ENCODE results near the gene BLVRB. TPM values are rescaled to one million over a fixed set of nuclear protein-coding genes. Genes with fewer than 3 reads are reported as not detected.

BLVRB gene
- total and polyA plus RNA-seq, 9 of the 15 experiments (the other 6 are each of a cell fraction or from before 2014, with no cell fraction given), result 81.1 to 749 (median 331) TPM

DNA sequence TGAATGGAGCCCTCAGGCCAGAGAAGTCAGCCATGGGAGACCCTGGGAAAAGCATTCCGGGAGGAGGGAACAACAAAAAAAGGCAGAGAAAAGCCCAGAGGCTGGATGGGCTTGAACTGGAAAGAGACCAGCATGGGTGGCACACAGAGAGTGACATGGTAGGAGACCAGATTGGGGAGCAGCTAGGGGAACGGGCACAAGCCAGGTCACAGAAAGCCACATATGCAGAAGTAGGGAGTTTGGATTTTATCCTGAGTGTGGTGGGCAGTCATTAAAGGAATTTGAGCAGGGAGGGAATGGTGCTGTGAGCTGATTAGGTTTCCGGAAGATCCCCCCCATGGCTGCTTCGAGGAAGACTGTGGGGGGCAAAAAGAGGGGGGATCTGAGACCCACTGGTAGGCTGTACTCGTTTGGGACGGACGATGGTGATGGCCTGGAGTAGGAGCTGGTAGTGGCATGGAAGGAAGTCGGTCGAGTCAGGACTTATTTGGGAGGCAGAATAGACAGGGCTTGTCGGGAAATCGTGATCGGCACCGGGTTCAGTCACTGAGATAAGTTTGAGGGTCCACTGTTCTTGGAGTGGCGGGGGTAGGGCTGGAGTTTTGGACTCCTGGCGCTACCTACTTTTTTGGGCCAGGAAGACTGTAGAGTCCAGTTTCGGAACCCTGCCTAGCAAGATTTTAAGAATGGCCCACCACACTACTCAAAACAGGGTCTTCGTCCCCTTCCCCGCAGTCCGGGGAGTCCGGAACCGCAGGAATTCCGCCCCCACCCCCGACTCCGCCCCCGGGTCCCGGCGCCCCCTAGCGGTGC lies 40.7 kb downstream of the BLVRB start (continued):
- TF ChIP-seq, protein P1, sequence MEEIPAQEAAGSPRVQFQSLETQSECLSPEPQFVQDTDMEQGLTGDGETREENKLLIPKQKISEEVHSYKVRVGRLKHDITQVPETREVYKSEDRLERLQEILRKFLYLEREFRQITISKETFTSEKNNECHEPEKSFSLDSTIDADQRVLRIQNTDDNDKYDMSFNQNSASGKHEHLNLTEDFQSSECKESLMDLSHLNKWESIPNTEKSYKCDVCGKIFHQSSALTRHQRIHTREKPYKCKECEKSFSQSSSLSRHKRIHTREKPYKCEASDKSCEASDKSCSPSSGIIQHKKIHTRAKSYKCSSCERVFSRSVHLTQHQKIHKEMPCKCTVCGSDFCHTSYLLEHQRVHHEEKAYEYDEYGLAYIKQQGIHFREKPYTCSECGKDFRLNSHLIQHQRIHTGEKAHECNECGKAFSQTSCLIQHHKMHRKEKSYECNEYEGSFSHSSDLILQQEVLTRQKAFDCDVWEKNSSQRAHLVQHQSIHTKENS (CRISPR knock-in tag; IDR thresholded peaks at IDR 0.05), result no peak
- TF ChIP-seq HOMEZ (CRISPR knock-in tag; IDR thresholded peaks at IDR 0.05) (no peak), SMARCA4 (IDR thresholded peaks at IDR 0.05) (no peak; the same call in 1 of the 2 replicates), ZNF174 (CRISPR knock-in tag; IDR thresholded peaks at IDR 0.05) (no peak), HNRNPUL1 (IDR thresholded peaks at IDR 0.05; ENCODE audit: low read length) (no peak), ZNF384 (IDR thresholded peaks at IDR 0.05; ENCODE audit: low read depth, low read length) (no peak), SREBF1 (IDR thresholded peaks at IDR 0.05; ENCODE audit: borderline replicate concordance, low read depth, low read length) (no peak), PML (IDR thresholded peaks at IDR 0.05; ENCODE audit: low read length) (no peak), ZNF507 (tag; conservative IDR thresholded peaks at IDR 0.05) (no peak), ZNF436 (CRISPR knock-in tag; IDR thresholded peaks at IDR 0.05) (0 out of 2 replicates have a peak, but pooled peaks have one; percentile 23), XRCC4 (IDR thresholded peaks at IDR 0.05; ENCODE audit: extremely low read depth, insufficient read depth, insufficient read length) (no peak)
- TF ChIP-seq, protein P2, sequence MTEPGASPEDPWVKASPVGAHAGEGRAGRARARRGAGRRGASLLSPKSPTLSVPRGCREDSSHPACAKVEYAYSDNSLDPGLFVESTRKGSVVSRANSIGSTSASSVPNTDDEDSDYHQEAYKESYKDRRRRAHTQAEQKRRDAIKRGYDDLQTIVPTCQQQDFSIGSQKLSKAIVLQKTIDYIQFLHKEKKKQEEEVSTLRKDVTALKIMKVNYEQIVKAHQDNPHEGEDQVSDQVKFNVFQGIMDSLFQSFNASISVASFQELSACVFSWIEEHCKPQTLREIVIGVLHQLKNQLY (CRISPR knock-in tag; conservative IDR thresholded peaks at IDR 0.05), result no peak
- TF ChIP-seq, protein P3, sequence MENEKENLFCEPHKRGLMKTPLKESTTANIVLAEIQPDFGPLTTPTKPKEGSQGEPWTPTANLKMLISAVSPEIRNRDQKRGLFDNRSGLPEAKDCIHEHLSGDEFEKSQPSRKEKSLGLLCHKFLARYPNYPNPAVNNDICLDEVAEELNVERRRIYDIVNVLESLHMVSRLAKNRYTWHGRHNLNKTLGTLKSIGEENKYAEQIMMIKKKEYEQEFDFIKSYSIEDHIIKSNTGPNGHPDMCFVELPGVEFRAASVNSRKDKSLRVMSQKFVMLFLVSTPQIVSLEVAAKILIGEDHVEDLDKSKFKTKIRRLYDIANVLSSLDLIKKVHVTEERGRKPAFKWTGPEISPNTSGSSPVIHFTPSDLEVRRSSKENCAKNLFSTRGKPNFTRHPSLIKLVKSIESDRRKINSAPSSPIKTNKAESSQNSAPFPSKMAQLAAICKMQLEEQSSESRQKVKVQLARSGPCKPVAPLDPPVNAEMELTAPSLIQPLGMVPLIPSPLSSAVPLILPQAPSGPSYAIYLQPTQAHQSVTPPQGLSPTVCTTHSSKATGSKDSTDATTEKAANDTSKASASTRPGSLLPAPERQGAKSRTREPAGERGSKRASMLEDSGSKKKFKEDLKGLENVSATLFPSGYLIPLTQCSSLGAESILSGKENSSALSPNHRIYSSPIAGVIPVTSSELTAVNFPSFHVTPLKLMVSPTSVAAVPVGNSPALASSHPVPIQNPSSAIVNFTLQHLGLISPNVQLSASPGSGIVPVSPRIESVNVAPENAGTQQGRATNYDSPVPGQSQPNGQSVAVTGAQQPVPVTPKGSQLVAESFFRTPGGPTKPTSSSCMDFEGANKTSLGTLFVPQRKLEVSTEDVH (IDR thresholded peaks at IDR 0.05; ENCODE audit: low read depth, partially characterized antibody), result no peak

Measured in K562 (cell line).